HG03442 (cell line): Measurements from ENCODE around the gene OR2V1.
"Not testable (repeated sequence)": the region's sequence is repeated elsewhere in the genome, so short reads cannot be mapped to it uniquely, and the experiment has no call there.

Source experiments
- ATAC-seq: cut with Tn5 transposase; IDR thresholded peaks from one replicate; pipeline ENCODE4 v1.9.1; 2021; ENCODE audit warnings: mild to moderate bottlenecking, moderate library complexity; ENCODE audit not compliant: unreplicated experiment

Gene OR2V1

GRCh38 chr5:181105391-181106025, 25.5 kb downstream of the OR2V1 start:
- ATAC-seq: no peak

DNA sequence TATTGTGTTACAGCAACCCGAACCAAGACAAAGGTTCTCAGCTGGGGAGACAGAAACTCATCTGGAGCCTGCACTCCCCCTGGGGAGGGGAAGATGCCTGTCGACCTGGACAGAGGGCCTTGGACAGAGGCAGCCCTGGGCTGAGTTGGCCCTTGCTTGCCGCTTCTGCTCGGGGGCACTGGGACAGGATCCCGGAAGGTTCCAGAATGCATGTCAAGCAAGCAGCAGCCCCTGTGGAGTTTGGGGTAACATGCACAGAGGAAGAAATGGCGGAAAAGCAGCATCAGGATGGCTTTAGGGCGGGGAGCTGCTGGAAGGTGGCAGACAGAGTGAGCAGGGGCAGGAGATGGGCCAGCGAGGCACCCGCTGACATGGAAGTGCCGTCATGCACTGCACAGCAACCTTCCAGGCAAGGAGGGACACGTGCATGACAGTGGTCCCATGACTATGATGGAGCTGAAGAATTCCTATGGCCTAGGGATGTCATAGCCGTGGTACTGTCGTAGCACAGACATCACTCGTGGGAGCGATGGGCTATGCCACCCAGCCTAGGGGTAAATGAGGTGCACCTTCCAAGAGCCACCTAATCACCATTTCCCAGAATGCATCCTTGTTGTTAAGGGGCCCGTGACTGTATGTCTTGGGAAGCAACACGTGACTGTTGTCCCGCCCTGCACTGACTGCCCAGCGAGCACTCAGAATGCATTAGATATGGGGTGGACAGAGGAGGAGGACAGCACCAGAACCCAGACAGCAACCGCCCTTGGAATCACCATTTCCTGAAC, 26.2 kb downstream of the OR2V1 start:
- not testable (repeated sequence) for ATAC-seq

DNA sequence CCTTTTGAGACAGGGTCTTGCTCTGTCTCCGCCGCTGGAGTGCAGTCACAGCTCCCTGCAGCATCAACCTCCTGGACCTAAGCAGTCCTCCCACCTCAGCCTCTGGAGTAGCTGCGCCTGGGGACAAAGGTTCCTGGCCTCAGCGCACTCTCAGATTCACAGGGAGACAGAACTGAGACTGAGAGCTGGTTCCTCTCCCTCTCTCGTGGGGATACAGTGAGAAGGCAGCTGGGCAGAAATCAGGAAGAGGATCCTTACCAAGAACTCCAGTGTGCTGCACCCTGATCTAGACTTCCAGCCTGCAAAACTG, 26.8 kb downstream of the OR2V1 start:
- not testable (repeated sequence) for ATAC-seq

GRCh38 chr5:181101930-181102674, 28.9 kb downstream of the OR2V1 start:
- not testable (repeated sequence) for ATAC-seq

DNA sequence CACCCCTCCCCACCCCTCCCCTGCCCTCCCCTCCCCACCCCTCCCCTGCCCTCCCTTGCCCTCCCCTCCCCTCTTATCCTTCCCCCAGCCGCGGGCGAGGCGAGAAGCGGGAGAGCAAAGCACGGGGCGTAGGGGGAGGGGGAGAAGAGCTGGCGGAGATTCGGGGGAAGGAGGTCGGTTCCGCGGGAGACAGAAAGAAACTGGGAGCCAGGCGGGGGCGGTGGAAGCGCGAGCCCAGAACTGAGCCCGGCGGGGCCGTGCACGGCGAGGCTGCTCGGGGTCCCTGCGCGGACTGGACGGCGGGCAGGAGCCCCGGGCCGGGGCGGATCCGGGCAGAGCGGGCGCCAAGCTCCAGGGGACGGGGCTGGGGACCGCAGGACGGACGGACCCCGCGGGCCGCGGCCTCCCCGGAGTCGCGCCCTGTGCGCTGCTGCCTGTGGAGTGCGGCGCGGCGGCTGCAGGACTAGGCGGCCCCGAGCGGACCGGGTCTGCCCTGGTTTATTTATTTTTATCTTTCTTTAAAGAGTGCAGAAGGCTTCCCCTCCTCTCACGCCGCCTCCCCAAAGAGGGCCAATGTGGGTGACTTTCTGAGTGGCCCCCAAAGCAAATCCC, 29.8 kb downstream of the OR2V1 start:
- not testable (repeated sequence) for ATAC-seq

GRCh38 chr5:181100121-181100875, 30.7 kb downstream of the OR2V1 start:
- ATAC-seq: no peak

DNA sequence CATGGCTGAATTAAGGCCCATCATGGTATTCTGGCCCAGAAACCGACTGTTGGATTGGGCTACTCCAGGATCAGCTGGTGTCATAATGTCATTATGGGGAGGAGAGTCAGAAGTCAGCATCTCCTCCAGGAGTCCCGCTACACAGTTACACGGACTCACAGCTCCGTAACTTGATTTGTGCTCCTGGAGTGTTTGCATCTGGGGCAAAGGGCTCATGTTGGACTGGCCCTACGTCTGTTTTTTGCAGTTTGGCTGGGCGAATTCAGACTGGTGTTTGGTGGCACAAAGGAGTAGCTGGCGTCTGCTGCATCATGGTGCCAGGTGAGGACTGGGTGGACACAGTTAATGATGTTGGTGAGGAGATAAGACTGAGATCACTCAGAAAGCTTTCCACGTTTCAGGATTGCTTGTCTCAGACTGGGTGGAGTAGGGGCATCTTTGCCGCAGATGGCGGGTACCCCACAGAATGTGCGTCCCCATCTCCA, 31.3 kb downstream of the OR2V1 start:
- ATAC-seq: no peak

DNA sequence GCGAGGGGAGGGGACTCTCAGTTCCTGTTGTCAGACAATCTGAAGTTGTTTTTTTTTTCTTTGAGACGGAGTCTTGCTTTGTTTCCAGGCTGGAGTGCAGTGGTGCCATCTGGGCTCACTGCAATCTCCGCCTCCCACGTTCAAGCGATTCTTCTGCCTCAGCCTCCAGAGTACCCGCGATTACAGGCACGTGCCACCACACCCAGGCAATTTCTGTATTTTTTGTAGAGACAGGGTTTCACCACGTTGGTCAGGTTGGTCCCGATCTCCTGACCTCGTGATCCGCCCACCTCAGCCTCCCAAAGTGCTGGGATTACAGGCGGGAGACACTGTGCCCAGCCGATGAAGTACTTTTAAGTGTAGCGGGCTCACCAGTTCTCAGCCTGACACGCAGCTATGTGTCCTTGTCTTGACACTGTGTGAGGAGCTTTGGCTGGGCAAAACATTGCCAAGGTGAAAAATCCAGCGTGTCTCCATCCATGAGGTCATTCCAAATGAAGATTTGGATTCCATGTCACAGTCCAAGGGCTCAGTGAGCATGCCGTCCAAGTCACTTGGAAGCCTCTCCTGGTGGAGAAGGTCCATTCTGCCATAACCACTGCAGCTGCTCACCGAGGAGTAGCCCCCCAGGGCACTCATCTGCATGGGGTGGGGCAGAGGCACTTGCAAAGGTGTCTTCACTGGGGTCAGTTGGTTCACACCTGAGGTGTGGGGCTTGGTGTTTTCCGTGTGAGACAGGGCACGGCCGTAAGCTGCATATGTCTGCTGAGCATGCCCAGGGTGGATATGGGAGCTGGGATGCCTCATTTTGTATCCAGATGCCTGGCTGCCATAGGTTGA, 32.0 kb downstream of the OR2V1 start:
- no peak for ATAC-seq

DNA sequence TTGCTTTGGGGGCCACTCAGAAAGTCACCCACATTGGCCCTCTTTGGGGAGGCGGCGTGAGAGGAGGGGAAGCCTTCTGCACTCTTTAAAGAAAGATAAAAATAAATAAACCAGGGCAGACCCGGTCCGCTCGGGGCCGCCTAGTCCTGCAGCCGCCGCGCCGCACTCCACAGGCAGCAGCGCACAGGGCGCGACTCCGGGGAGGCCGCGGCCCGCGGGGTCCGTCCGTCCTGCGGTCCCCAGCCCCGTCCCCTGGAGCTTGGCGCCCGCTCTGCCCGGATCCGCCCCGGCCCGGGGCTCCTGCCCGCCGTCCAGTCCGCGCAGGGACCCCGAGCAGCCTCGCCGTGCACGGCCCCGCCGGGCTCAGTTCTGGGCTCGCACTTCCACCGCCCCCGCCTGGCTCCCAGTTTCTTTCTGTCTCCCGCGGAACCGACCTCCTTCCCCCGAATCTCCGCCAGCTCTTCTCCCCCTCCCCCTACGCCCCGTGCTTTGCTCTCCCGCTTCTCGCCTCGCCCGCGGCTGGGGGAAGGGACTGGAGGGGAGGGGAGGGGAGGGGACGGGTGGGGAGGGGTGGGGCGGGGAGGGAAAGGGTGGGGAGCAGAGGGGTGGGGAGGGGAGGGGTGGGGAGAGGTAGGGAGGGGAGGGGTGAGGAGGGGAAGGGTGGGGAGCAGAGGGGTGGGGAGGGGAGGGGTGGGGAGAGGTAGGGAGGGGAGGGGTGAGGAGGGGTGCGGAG, 33.0 kb downstream of the OR2V1 start:
- not testable (repeated sequence) for ATAC-seq

- not testable (repeated sequence) for ATAC-seq
These were observed 33.6 kb downstream of the OR2V1 start for GRCh38 chr5:181097383-181097753.

- ATAC-seq: not testable (repeated sequence)
These were observed 34.1 kb downstream of the OR2V1 start for GRCh38 chr5:181096721-181097382.

DNA sequence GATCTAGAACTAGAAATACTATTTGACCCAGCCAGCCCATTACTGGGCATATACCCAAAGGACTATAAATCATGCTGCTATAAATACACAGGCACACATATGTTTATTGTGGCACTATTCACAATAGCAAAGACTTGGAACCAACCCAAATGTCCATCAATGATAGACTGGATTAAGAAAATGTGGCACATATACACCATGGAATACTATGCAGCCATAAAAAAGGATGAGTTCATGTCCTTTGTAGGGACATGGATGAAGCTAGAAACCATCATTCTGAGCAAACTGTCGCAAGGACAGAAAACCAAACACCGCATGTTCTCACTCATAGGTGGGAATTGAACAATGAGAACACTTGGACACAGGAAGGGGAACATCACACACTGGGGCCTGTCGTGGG, 35.8 kb downstream of the OR2V1 start:
- not testable (repeated sequence) for ATAC-seq

GRCh38 chr5:181092428-181092827, 38.5 kb downstream of the OR2V1 start:
- ATAC-seq: no peak

- ATAC-seq: no peak
These were observed 42.7 kb downstream of the OR2V1 start for GRCh38 chr5:181088289-181088688.

- no peak for ATAC-seq
These were observed 43.7 kb downstream of the OR2V1 start for GRCh38 chr5:181087309-181087708.

- no peak for ATAC-seq
These were observed 44.1 kb downstream of the OR2V1 start for GRCh38 chr5:181086884-181087205.

- ATAC-seq: no peak
These were observed 44.7 kb downstream of the OR2V1 start for GRCh38 chr5:181086026-181086883.
